ENCODE measurements around the gene MCC.

Gene MCC

GRCh38 chr5:113003763-113004162 lies 484.5 kb downstream of the MCC start:
- DNase-seq: no peak

GRCh38 chr5:113002423-113002822 lies 485.8 kb downstream of the MCC start:
- DNase-seq: no peak

- no peak for DNase-seq
Observed at GRCh38 chr5:113000466-113000865, 487.8 kb downstream of the MCC start.

GRCh38 chr5:112998296-112998695 lies 490.0 kb downstream of the MCC start:
- DNase-seq: no peak

GRCh38 chr5:112996830-112997374 lies 491.4 kb downstream of the MCC start:
- no peak for DNase-seq

GRCh38 chr5:112995764-112996618 lies 492.3 kb downstream of the MCC start:
- no peak for DNase-seq

GRCh38 chr5:112986224-112986623 lies 502.0 kb downstream of the MCC start:
- DNase-seq: no peak

- DNase-seq: no peak
Observed at GRCh38 chr5:112983363-112983762, 504.9 kb downstream of the MCC start.

- no peak for DNase-seq
Observed at GRCh38 chr5:112979723-112980122, 508.5 kb downstream of the MCC start.

- no peak for DNase-seq
Observed at GRCh38 chr5:112978836-112979235, 509.4 kb downstream of the MCC start.

GRCh38 chr5:112977440-112977861 lies 510.8 kb downstream of the MCC start:
- no peak for DNase-seq

- DNase-seq: peak; percentile 83
Observed at GRCh38 chr5:112976432-112977309, 511.6 kb downstream of the MCC start, which contains the start of gene DCP2. TSS of gene DCP2 (plus strand) at chr5:112976798. CDS start at chr5:112976934, 136 bp downstream.

GRCh38 chr5:112975721-112976431 lies 512.4 kb downstream of the MCC start:
- no peak for DNase-seq

- no peak for DNase-seq
Observed at GRCh38 chr5:112974901-112975300, 513.4 kb downstream of the MCC start.

GRCh38 chr5:112973904-112974303 lies 514.3 kb downstream of the MCC start:
- DNase-seq: no peak

- DNase-seq: no peak
Observed at GRCh38 chr5:112973036-112973435, 515.2 kb downstream of the MCC start.

Measured in NCI-H1417 treated with DMSO at 0.1 percent for 48 hours (cell line).